Activated CD8-positive, alpha-beta memory T cell treated with anti-CD3 and anti-CD28 coated beads for 4 hours (primary cell): ENCODE results near the gene NUP43.
"Not testable (repeated sequence)": the region's sequence is repeated elsewhere in the genome, so short reads cannot be mapped to it uniquely, and the experiment has no call there.

Experiments used
- DNase-seq, 2 donors: peaks; one replicate each; pipeline ENCODE4 v3.0.0-alpha.2; 2020; ENCODE audit warnings: low read depth in 2 of 2

NUP43 gene

DNA sequence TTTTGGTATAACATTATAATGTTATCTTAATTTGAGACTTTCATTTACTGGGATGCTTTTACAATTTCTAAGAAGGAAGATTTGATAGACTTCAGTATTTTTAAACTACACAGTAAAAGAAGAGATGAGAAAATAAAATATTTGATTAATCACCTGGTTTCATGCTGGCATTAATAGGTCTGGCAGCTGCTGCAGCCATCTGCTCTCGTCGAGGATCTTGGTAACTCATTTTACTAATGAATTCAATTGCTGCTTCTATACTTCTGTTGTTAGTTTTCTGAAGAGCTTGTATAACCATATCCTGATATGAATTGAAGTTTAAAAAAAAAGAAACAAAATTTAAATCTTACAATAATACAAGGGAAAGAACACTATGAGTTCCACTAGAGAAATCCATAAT is 51.4 kb downstream of the NUP43 start:
- DNase-seq, result no peak

DNA sequence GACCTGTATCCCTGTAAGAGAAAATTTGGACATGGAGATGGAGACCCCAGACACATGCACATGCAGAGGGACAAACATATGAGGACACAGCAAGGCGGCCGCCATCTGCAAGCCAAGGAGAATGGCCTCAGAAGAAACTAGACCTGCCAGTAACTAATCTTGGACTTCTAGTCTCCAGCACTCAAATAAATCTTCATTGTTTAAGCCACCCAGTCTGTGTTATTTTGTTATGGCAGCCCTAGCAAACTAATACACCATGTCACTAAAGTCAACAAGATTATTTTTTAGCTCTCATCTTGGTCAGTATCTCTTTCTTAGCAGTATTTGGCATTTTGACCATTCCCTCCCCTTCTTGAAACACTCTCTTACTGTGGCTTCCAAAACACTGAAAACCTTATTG is 55.1 kb downstream of the NUP43 start:
- no peak for DNase-seq

DNA sequence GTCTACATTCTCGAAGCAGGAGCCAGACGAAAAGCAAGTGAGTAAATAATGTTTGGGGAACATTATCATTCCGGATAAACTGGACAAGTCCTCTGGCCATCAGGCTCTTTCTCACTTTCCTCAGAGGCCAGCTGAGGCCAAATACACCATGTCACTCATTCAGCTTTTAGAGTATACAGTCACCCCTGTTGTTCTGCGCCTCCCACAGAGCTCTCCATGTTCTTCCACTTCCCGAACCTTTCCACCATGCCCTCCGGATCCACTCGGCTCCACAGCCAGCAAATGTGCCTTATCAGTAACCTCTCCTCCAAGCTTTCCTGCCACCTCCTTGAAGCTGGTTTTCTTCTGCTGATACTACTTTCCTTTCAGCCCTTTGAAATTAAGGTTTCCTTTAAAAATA is 60.1 kb downstream of the NUP43 start:
- DNase-seq, result no peak

DNA sequence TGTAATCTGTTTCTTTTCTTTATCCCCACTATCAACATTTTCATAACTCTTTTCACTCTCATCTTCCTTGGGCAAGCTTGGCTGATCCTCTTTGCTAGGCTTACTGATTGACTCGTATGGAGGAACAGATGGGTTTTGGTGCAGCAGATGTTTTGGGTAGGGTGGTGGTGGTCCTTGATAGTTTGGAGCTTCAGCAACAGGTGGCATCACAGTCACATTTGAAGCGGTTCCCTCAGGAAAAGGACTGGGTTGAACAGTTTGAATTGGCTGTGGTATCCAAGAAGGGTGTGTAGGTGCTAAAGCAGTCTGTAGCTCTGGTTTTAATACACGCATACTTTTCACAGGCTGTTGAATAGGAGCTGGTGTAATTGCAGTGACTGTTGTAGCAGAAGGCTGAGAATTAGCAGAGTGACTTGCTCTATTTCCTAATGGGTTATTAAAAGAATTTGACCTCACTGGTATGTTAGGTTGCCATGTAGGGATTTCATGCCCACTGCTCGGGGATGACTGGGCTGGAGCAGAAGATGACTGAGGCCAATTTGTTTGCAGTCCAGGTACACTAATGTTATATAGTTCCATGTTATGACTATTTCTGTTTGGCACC is 63.0 kb downstream of the NUP43 start:
- DNase-seq, result no peak

DNA sequence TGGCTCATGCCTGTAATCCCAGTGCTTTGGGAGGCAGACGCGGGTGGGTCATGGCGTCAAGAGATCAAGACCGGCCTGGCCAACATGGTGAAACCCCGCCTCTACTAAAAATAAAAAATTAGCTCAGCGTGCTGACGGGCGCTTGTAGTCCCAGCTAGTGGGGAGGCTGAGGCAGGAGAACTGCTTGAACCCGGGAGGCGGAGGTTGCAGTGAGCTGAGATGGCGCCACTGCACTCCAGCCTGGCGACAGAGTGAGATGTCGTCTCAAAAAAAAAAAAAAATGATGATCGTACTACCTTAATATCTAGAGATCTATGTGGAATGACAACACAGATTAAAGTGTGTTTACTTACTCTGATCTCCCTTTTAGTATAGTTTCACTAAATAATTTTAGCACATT is 64.5 kb downstream of the NUP43 start:
- not testable (repeated sequence) for DNase-seq

DNA sequence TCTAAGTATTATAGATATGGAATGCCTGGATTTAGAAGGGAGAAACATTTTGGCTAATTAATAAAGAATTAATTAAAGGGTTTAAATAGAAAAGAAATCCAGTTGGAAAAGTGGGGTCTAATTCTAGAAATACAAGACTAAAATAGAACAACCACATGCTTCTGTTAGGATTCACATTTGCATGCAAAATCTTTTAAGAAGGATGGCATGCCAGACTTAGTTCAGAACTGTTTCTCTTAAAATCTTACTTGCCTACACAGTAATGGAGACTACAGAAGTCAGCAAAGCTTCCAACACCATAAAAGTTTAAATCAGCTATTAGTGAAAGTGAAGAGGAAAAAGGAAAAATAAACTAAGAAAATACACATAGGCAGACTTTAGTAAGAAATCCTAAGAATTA is 65.1 kb downstream of the NUP43 start:
- DNase-seq, result no peak

DNA sequence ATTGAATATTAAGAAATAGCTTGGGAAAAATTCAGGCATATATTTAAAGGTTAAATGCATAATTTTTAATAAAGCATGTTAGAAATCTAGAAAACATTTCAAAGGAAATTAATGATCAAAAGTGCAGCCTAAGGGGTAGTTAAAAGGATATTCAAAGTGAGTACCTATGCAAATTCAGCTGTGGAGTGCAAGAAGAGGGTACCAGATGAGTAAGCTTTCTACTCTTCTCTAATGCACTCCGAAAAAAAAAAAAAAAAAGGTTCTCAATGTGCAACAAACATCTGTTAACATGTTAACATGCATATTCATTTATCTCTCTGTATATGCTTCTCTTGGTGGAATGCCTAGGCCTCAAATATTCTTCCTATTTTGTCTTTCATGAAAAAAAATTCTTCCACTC is 65.8 kb downstream of the NUP43 start:
- DNase-seq, result no peak
